HUES48 (cell line): ENCODE data around the gene ZNF552.
A peak's percentile ranks its signal among the peaks of the same experiment; 100 is the strongest.
"Not testable (repeated sequence)": the region's sequence is repeated elsewhere in the genome, so short reads cannot be mapped to it uniquely, and the experiment has no call there.

Experiments
- H3K27ac ChIP-seq: one replicate; pipeline ENCODE4 v1.7.0; 2013; ENCODE audit warnings: low read depth, low read length, inconsistent platforms
- H3K27me3 ChIP-seq: 2 replicates; pipeline ENCODE4 v1.6.1; 2013; ENCODE audit warnings: mild to moderate bottlenecking, low read length; ENCODE audit not compliant: control insufficient read depth, insufficient read depth
- H3K36me3 ChIP-seq: 2 replicates; pipeline ENCODE4 v1.6.1; 2013; ENCODE audit warnings: low read length; ENCODE audit not compliant: control insufficient read depth, insufficient read depth
- H3K4me1 ChIP-seq: 2 replicates; pipeline ENCODE4 v1.6.1; 2013; ENCODE audit warnings: mild to moderate bottlenecking, low read length; ENCODE audit not compliant: control insufficient read depth, insufficient read depth
- H3K4me3 ChIP-seq: 2 replicates; pipeline ENCODE4 v1.5.1; 2013; ENCODE audit warnings: mild to moderate bottlenecking, low read depth, low read length
- H3K9ac ChIP-seq: 2 replicates; pipeline ENCODE4 v1.6.1; 2013; ENCODE audit warnings: mild to moderate bottlenecking, low read depth, low read length, moderate library complexity
- H3K9me3 ChIP-seq: 2 replicates; pipeline ENCODE4 v1.6.1; 2013; ENCODE audit warnings: low read length; ENCODE audit not compliant: control insufficient read depth, insufficient read depth

The ZNF552 gene

GRCh38 chr19:57836991-57837390 is 22.3 kb upstream of the ZNF552 start:
- H3K9me3 ChIP-seq, H3K9ac ChIP-seq, H3K27me3 ChIP-seq, H3K4me3 ChIP-seq, H3K4me1 ChIP-seq, H3K27ac ChIP-seq: not testable (repeated sequence)
- peaks cover 47% of the 10 kb centered on the region for H3K36me3 ChIP-seq

- Histone ChIP-seq H3K4me3 (peak within 1 kb of the TSS; percentile 93), H3K36me3 (peaks cover 15% of the 10 kb centered on the region), H3K4me1 (0 out of 2 replicates have a peak, but pooled peaks cover 4% of the 10 kb centered on the region), H3K27me3 (no peaks in the 10 kb centered on the region), H3K9me3 (no peaks in the 10 kb centered on the region), H3K27ac (peak within 1 kb of the TSS; percentile 95), H3K9ac (peak within 1 kb of the TSS; percentile 96)
These were observed 15.4 kb upstream of the ZNF552 start, which contains the start of gene ZNF587B for GRCh38 chr19:57830071-57830602. Gene ZNF587B (plus strand): TSS chr19:57830299. CDS start chr19:57830529, 230 bp downstream.

- no peaks in the 10 kb centered on the region for H3K27me3 ChIP-seq
- peak overlapping the region; percentile 95 for H3K27ac ChIP-seq
- H3K4me3 ChIP-seq, result no peak overlapping the region
- H3K4me1 ChIP-seq, result 0 out of 2 replicates have a peak, but pooled peaks cover 4% of the 10 kb centered on the region
- H3K9me3 ChIP-seq, result no peaks in the 10 kb centered on the region
- H3K36me3 ChIP-seq, result peaks cover 18% of the 10 kb centered on the region
- H3K9ac ChIP-seq, result no peak overlapping the region
These were observed 14.6 kb upstream of the ZNF552 start for GRCh38 chr19:57829316-57829715.

- Histone ChIP-seq H3K36me3 (peaks cover 32% of the 10 kb centered on the region), H3K4me3 (no peak overlapping the region), H3K4me1 (0 out of 2 replicates have a peak, but pooled peaks cover 4% of the 10 kb centered on the region), H3K27me3 (no peaks in the 10 kb centered on the region), H3K9ac (no peak overlapping the region), H3K9me3 (no peaks in the 10 kb centered on the region), H3K27ac (no peak overlapping the region)
These were observed 10.8 kb upstream of the ZNF552 start for GRCh38 chr19:57825511-57825910.

DNA sequence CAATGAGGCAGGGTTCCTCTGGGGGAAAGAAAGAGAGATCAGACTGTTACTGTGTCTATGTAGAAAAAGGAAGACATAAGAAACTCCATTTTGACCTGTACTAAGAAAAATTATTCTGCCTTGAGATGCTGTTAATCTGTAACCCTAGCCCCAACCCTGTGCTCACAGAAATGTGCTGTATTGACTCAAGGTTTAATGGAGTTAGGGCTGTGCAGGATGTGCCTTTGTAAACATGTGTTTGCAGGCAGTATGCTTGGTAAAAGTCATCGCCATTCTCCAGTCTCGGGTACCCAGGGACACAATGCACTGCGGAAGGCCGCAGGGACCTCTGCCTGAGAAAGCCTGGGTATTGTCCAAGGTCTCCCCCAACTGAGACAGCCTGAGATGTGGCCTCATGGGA is 8.9 kb upstream of the ZNF552 start:
- not testable (repeated sequence) for H3K4me3 ChIP-seq, H3K9ac ChIP-seq, H3K27me3 ChIP-seq, H3K9me3 ChIP-seq, H3K4me1 ChIP-seq
- Histone ChIP-seq H3K27ac (peak overlapping the region; percentile 18), H3K36me3 (peaks cover 32% of the 10 kb centered on the region)

GRCh38 chr19:57823155-57823554 is 8.4 kb upstream of the ZNF552 start:
- not testable (repeated sequence) for H3K27ac ChIP-seq

DNA sequence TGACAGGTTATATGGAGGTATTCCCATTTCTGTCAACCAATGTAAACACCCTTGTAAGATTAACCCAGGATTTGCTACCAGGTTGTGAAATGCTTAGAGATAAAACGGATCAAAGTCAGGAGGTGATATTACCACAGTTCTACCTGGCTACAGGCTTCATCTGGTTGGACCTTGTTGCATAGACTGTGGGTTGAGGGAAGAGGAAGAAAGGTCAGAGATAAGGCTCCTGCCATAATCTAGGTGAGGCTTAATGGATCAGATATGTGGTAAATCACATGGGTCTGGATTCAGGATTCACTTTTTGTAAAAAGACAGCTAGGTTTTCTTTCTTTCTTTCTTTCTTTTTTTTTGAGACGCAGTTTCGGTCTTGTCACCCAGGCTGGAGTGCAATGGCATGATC is 6.8 kb upstream of the ZNF552 start:
- H3K4me1 ChIP-seq, result peaks cover 14% of the 10 kb centered on the region; the same call in 1 of the 2 replicates
- H3K36me3 ChIP-seq, result peaks cover 31% of the 10 kb centered on the region
- H3K27ac ChIP-seq, H3K9me3 ChIP-seq, H3K4me3 ChIP-seq, H3K27me3 ChIP-seq, H3K9ac ChIP-seq: not testable (repeated sequence)

More at GRCh38 chr19:57823155-57823554, 8.4 kb upstream of the ZNF552 start:
- H3K4me3 ChIP-seq, H3K9ac ChIP-seq, H3K27me3 ChIP-seq, H3K9me3 ChIP-seq: not testable (repeated sequence)
- H3K36me3 ChIP-seq, result peaks cover 32% of the 10 kb centered on the region
- peaks cover 12% of the 10 kb centered on the region; the same call in 1 of the 2 replicates for H3K4me1 ChIP-seq

DNA sequence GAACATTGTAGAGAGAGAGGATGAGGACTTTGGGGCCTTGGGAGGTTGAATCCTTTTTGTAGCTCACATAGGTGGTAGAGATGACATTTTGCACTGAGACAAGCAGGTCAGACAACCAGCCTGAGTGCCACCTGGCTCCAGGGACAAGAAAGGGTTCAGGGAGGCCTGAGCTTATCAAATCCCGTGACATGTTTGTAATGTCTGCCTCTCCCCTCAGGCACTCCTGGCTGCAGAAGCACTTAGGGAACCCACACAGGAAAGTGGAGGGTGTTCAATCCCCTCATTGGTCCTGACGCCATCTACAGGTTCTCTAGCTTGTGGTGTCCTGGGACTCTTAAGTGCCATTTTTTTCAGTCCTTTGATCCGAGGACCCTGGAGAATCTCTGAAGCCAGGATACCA is 6.4 kb upstream of the ZNF552 start:
- H3K27me3 ChIP-seq, H3K9ac ChIP-seq: not testable (repeated sequence)
- peak overlapping the region; percentile 93 for H3K27ac ChIP-seq

DNA sequence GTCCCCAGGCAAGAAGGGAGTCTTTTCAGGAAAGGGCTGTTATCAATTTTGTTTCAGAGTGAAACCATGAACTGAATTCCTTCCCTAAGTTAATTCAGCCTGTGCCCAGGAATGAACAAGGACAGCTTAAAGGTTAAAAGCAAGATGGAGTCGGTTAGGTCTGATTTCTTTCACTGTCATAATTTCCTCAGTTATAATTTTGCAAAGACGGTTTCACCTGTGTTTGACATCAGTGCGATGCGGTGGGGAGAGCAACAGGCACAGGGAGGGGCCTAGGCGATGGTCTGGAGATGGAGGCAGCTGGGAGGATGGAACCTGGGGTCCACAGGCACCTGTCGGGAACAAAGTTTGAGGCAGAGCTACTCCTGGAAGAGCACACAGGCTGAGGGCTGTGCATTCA is 5.9 kb upstream of the ZNF552 start:
- Histone ChIP-seq H3K36me3 (peaks cover 22% of the 10 kb centered on the region), H3K4me1 (peaks cover 14% of the 10 kb centered on the region; the same call in 1 of the 2 replicates), H3K27ac (peak overlapping the region; percentile 93), H3K9me3 (no peaks in the 10 kb centered on the region), H3K27me3 (no peaks in the 10 kb centered on the region), H3K9ac (no peak overlapping the region), H3K4me3 (peak overlapping the region; percentile 100)

More for the DNA sequence above, 6.4 kb upstream of the ZNF552 start:
- H3K9me3 ChIP-seq, result not testable (repeated sequence)
- Histone ChIP-seq H3K4me1 (peaks cover 14% of the 10 kb centered on the region; the same call in 1 of the 2 replicates), H3K4me3 (peak overlapping the region; percentile 100), H3K36me3 (peaks cover 27% of the 10 kb centered on the region)

- Histone ChIP-seq H3K36me3 (peaks cover 18% of the 10 kb centered on the region), H3K27me3 (no peaks in the 10 kb centered on the region), H3K27ac (peak overlapping the region; percentile 93), H3K9ac (peak overlapping the region; percentile 97), H3K4me3 (peak overlapping the region; percentile 100), H3K4me1 (peaks cover 14% of the 10 kb centered on the region; the same call in 1 of the 2 replicates), H3K9me3 (no peaks in the 10 kb centered on the region)
These were observed 4.9 kb upstream of the ZNF552 start for GRCh38 chr19:57819475-57820148.

- H3K9ac ChIP-seq, result no peak overlapping the region
- H3K27me3 ChIP-seq, result no peaks in the 10 kb centered on the region
- no peaks in the 10 kb centered on the region for H3K9me3 ChIP-seq
- 0 out of 2 replicates have a peak overlapping the region, but pooled peaks have one; percentile 100 for H3K4me3 ChIP-seq
- peaks cover 14% of the 10 kb centered on the region; the same call in 1 of the 2 replicates for H3K4me1 ChIP-seq
- H3K36me3 ChIP-seq, result peaks cover 15% of the 10 kb centered on the region
- peak overlapping the region; percentile 93 for H3K27ac ChIP-seq
These were observed 3.7 kb upstream of the ZNF552 start for GRCh38 chr19:57818378-57818777.
